Activated naive CD4-positive, alpha-beta T cell treated with anti-CD3 and anti-CD28 coated beads, Interleukin-2, amount 50 U/mL, for 24 hours (primary cell): Measurements from ENCODE around the gene ASS1.

Experiments used
- H3K27ac Mint-ChIP-seq: one replicate; pipeline ENCODE4 v1.8.0; 2021; ENCODE audit warnings: mild to moderate bottlenecking, mixed read lengths
- H3K27me3 Mint-ChIP-seq: one replicate; pipeline ENCODE4 v1.8.0; 2021; ENCODE audit warnings: mixed read lengths
- H3K36me3 Mint-ChIP-seq: one replicate; pipeline ENCODE4 v1.8.0; 2021; ENCODE audit warnings: mixed read lengths
- H3K4me1 Mint-ChIP-seq: one replicate; pipeline ENCODE4 v1.8.0; 2021; ENCODE audit warnings: mixed read lengths
- H3K4me3 Mint-ChIP-seq: one replicate; pipeline ENCODE4 v1.8.0; 2021; ENCODE audit warnings: mild to moderate bottlenecking, mixed read lengths
- H3K9me3 Mint-ChIP-seq: one replicate; pipeline ENCODE4 v1.8.0; 2021; ENCODE audit warnings: mixed read lengths

Gene ASS1

DNA sequence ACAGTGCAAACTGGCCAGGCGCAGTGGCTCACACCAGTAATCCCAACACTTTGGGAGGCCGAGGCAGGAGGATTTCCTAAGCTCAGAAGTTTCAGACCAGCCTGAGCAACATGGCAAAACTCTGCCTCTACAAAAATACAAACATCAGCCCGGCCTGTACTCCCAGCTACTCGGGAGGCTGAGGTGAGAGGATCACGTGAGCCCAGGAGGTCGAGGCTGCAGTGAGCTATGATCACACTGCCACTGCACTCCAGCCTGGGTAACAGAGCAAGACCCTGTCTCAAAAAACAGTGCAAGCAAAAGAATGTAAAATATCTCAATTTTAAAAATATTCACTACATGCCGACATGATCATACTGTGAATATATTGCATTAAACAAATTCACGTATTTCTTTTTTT is 83.9 kb downstream of the ASS1 start:
- no peak overlapping the region for H3K4me3 Mint-ChIP-seq
- peaks cover 7% of the 10 kb centered on the region for H3K27me3 Mint-ChIP-seq

DNA sequence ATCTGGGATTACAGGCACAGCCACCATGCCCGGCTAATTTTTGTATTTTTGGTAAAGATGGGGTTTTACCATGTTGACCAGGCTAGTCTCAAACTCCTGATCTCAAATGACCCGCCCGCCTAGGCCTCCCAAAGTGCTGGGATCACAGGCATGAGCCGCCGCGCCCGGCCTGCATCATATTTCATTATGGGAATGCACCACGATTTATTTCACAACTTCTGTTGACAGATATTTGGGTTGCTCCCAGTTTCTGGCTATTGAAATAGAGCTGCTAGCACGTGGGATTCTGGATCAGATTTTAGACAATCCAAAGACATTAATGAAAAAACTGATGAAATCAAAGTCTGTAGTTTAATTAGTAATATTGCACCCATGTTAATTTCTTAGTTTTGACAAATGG is 86.2 kb downstream of the ASS1 start:
- H3K4me3 Mint-ChIP-seq = no peak overlapping the region
- no peak overlapping the region for H3K27ac Mint-ChIP-seq
- no peaks in the 10 kb centered on the region for H3K9me3 Mint-ChIP-seq
- H3K4me1 Mint-ChIP-seq = peaks cover 5% of the 10 kb centered on the region
- H3K27me3 Mint-ChIP-seq = peaks cover 17% of the 10 kb centered on the region
- H3K36me3 Mint-ChIP-seq = no peaks in the 10 kb centered on the region

More for the DNA sequence above, 83.9 kb downstream of the ASS1 start:
- no peak overlapping the region for H3K27ac Mint-ChIP-seq
- H3K4me1 Mint-ChIP-seq = no peaks in the 10 kb centered on the region
- no peaks in the 10 kb centered on the region for H3K9me3 Mint-ChIP-seq
- H3K36me3 Mint-ChIP-seq = no peaks in the 10 kb centered on the region

DNA sequence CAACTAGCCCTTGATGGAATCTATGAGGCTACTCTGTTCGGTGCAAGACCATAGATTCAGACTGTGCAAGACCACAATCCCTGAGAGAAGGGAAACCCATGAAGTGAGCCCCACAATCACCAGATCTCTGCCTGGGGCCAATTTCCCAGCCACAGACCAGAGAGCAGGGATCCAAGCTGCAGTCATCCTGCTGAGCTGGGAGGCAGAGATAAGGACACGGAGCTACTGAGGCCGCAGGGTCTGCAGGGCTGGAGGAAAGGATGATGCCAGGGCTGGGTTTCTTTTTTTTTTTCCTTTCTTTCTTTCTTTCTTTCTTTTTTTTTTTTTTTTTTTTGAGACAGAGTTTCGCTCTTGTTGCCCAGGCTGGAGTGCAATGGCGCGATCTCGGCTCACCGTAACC is 86.9 kb downstream of the ASS1 start:
- no peaks in the 10 kb centered on the region for H3K36me3 Mint-ChIP-seq
- no peak overlapping the region for H3K27ac Mint-ChIP-seq
- no peaks in the 10 kb centered on the region for H3K9me3 Mint-ChIP-seq
- peaks cover 20% of the 10 kb centered on the region for H3K27me3 Mint-ChIP-seq
- H3K4me1 Mint-ChIP-seq = peaks cover 8% of the 10 kb centered on the region
- H3K4me3 Mint-ChIP-seq = no peak overlapping the region

DNA sequence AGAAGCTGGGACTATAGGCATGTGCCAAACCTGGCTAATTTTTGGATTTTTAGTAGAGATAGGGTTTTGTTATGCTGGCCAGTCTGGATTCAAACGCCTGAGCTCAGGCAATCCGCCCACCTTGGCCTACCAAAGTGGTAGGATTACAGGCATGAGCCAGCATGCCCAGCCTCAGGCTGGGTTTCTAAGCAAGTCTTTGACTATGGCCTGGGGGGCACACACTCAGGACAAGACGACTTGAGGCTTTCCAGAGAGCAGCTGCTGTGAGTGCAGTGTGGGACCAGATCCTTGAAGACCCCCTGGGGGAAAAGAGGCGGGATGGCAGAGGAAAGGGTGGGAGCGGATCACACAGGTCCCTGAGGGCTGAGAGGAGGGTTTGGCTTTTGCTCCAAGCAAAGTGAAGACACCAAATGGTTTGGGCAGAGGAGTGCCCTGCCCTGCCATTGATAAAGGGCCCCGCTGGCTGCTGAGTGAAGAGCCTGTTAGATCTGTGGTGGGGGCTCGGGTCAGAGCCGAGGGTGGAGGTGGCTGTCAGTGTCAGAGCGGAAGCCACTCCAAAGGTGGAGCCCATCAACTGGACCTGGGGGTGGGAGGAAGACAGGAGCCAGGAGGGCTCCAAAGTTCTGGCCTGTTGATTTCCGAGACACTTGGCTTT is 87.8 kb downstream of the ASS1 start:
- no peak overlapping the region for H3K4me3 Mint-ChIP-seq

DNA sequence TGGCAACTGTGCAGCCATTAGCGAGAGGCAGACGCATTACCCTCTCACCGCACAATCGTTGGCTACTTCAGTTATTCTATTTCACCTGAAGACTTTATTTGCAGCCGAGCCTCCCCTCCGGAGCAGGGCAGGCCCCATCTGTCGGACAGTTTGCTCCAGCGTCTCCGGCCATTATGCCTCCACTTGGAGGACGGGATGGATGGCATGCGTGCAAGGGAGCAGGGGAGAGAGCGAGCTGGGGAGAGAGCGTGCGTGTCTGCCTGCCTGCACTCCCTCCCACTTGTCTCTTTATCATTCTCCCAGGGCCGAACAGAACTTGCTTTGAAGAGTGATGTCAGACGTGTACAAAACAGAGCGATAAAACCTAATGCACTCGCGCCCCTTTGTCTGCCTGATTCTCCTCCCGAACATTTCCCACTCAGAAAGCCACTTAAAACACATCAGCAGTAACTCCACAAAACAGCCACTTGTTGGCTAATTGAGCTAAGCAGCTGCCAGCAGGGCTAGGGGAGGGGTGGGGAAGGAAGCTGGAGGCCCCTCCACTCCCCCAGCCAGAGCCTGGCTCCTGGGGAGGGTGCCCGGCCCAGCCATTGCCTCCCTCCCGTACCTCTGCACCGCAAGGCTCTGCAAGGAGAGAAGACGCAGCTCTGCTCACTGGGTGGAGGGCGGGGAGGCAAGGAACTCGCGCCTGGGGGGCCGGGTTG is 91.2 kb downstream of the ASS1 start:
- H3K4me3 Mint-ChIP-seq = no peak overlapping the region
- no peak overlapping the region for H3K27ac Mint-ChIP-seq
- H3K9me3 Mint-ChIP-seq = no peaks in the 10 kb centered on the region
- no peaks in the 10 kb centered on the region for H3K36me3 Mint-ChIP-seq
- H3K4me1 Mint-ChIP-seq = peaks cover 17% of the 10 kb centered on the region
- peaks cover 38% of the 10 kb centered on the region for H3K27me3 Mint-ChIP-seq

More for the DNA sequence above, 87.8 kb downstream of the ASS1 start:
- Mint-ChIP-seq H3K27ac (no peak overlapping the region), H3K27me3 (peaks cover 24% of the 10 kb centered on the region), H3K36me3 (no peaks in the 10 kb centered on the region), H3K4me1 (peaks cover 12% of the 10 kb centered on the region), H3K9me3 (no peaks in the 10 kb centered on the region)

DNA sequence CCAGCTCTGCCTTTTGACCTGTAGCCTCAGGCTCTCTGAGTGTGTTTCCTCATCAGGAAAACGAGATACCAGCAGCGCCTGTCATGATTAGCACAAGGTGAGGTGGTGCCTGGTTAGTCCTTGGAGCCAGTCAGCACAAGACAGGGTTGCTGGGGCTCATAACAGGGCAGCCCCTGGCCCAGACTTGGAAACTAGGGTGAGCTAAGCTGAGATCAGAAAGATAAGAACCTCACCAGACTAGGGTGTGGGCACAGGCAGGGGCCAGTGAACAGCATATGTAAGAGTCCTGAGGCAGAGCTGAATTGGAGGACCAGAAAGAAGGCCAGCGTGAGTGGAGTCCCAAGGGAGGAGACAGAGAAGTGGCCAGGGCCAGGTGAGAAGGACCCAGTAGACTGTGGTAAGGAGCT is 91.9 kb downstream of the ASS1 start:
- no peak overlapping the region for H3K27ac Mint-ChIP-seq
- H3K9me3 Mint-ChIP-seq = no peaks in the 10 kb centered on the region
- no peak overlapping the region for H3K4me3 Mint-ChIP-seq
- H3K27me3 Mint-ChIP-seq = peaks cover 38% of the 10 kb centered on the region
- H3K36me3 Mint-ChIP-seq = no peaks in the 10 kb centered on the region
- H3K4me1 Mint-ChIP-seq = peaks cover 17% of the 10 kb centered on the region

DNA sequence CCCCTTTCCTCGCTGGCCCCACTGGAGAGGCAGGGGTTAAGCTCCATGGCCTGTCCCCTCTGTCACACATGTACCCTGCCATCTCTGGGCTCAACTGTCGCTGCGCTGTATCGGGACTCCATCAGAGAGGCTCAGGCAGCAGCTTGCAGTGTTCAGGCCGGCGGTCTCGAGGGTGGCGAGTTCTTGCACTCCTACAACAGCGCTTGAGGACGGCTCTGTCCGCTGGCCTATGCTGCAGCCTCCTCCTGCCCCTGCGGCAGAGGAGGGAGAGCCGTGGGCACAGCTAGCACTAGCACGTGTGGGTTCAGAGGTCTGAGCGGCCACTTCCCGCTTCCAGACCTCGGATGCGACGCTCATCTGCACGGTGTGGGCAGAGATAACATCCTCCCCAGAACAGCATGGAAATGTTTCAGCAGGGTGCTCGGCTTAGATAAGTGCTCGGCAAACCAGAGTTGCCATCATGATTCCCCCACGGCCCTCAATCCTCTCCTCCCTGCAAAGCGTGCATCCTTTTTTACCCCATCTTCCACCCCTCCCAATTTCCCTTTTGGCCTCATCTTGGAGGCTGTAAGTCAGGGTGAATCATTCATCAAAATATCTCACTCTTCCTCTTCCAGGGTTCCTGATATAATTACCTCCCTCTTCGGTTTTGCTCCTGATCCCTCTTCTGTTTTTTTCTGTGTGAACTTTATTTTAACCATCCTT is 92.7 kb downstream of the ASS1 start:
- H3K4me1 Mint-ChIP-seq = peaks cover 17% of the 10 kb centered on the region
- peaks cover 37% of the 10 kb centered on the region for H3K27me3 Mint-ChIP-seq
- no peaks in the 10 kb centered on the region for H3K9me3 Mint-ChIP-seq
- H3K36me3 Mint-ChIP-seq = no peaks in the 10 kb centered on the region
- no peak overlapping the region for H3K4me3 Mint-ChIP-seq
- no peak overlapping the region for H3K27ac Mint-ChIP-seq

DNA sequence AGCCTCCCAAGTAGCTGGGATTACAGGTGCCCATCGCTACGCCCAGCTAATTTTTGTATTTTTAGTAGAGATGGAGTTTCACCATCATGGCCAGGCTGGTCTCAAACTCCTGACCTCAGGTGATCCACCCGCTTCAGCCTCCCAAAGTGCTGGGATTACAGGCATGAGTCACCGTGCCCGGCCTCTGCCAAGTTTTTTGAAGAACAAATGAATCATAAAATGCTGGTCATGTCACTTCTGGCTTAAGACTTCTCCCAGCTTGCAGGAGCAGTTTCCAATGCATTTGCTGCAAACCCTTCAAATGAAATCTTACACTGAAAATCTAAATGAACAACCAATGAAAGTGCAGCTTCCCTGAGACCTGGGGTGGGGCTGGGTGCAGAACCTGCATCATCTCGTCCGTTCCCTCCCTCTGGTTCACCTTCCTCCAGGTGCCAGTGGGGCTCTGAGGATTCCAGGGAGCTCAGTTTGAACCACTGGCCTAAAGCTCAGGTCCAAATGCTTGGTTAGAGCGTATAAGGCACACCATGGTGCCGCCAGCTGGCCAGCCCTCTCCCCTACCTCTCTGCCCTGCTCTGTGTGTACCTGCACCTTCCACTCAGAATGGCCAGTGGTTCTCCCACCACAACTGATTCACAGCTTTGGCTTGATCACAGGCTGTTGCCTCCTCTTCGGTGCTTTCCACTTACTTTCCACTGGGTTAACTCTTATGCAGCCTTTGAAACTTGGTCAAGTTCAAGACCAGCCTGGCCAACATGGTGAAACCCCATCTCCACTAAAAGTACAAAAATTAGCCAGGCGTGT is 94.9 kb downstream of the ASS1 start:
- Mint-ChIP-seq H3K36me3 (no peaks in the 10 kb centered on the region), H3K4me1 (peaks cover 17% of the 10 kb centered on the region), H3K4me3 (no peak overlapping the region), H3K27me3 (peaks cover 29% of the 10 kb centered on the region), H3K9me3 (no peaks in the 10 kb centered on the region), H3K27ac (no peak overlapping the region)

DNA sequence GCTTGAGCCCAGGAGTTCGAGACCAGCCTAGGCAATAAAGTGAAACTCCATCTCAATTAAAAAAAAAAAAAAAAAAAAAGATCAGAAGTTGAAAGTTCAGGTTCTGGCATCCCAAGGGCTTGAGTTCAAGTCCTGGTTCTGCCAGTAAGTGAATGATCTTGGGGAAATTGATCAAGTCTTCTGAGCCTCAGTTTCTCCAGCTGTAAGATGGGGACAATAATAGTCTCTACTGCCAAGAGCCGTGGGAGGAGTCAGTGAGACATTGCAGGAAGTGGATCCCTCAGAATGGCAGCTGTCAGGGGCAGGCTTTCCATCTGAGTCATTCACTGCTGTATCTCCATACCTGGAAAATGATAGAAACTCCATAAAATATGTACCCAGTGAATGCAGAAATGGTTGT is 96.8 kb downstream of the ASS1 start:
- Mint-ChIP-seq H3K9me3 (no peaks in the 10 kb centered on the region), H3K4me1 (peaks cover 10% of the 10 kb centered on the region), H3K27ac (no peak overlapping the region), H3K4me3 (no peak overlapping the region), H3K36me3 (no peaks in the 10 kb centered on the region), H3K27me3 (peaks cover 22% of the 10 kb centered on the region)

DNA sequence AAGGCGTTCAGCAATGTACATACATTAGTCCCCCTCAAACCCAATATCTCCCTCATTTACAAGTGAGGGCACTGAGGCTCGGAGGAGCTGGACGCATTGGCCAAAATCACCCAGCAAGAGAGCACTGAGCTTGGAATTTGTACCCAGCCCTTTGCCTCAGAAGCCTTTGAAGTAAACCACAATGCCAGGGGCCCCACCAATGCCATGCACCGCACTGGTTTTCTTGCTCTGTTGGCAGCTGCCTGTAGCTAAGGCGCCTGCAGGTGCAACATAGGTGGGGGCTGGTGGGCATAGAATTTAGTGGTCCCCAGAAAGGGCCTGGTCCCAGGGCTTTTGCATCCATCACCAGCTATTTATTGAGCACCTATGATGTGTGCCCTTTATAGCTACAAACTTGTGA is 97.3 kb downstream of the ASS1 start:
- Mint-ChIP-seq H3K9me3 (no peaks in the 10 kb centered on the region), H3K27ac (no peak overlapping the region), H3K4me1 (peaks cover 5% of the 10 kb centered on the region), H3K27me3 (peaks cover 17% of the 10 kb centered on the region), H3K36me3 (no peaks in the 10 kb centered on the region), H3K4me3 (no peak overlapping the region)

DNA sequence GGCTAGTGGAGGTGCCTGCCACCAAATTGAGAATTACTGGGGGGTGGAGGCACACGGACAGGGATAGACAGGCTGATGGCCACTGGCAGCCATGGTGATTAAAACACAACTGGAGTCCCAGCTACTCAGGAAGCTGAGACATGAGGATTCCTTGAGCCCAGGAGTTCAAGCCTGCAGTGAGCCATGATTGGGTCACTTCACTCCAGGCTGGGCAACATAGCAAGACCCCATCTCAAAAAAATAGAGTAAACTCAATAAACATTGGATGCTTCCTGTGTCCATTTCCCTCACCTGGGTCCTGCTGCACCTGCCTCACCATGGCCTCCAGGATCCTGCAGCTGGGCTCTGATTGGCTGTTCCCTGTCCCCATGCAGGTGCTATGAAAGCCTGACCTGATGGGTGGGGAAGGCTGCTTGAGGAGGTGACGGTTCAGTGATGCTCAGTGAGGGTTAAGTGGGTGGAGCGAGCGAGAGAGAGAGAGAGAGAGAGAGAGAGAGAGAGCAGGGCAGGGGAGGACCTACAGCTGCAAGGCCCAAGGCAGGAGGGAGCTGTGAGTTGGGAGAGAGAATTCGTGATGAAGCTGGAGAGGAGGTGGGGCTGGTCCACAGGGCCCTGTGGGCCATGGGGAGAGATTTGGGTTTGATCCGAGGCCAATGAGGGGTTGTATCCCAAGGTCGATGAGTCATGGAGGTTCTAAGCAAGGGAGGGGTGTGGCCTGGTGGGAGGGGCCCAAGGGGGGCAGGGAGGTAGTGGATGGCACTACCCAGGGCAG is 97.9 kb downstream of the ASS1 start:
- Mint-ChIP-seq H3K4me1 (peaks cover 4% of the 10 kb centered on the region), H3K4me3 (no peak overlapping the region), H3K9me3 (no peaks in the 10 kb centered on the region), H3K27ac (no peak overlapping the region), H3K36me3 (no peaks in the 10 kb centered on the region), H3K27me3 (peaks cover 14% of the 10 kb centered on the region)

DNA sequence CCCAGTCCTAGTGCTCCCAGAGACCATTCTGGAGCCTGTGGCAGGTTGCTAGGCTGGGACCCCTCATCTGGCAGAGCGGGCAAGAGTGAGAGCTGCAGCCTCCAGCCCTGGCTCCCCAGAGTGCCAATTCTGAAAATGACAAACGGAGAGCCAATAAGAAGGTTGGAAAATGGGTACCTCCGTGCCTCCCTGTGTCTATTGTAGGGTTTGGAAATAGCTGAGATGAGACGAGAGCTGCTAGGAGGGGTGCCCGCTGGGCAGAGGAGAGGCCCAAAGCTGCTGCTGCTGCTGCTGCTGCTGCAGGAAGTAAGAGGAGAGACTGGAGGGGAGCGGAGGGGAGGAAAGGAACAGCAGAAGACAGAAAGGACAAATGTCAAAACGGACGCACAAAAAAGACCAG is 98.6 kb downstream of the ASS1 start:
- no peaks in the 10 kb centered on the region for H3K4me1 Mint-ChIP-seq
- no peaks in the 10 kb centered on the region for H3K9me3 Mint-ChIP-seq
- no peak overlapping the region for H3K27ac Mint-ChIP-seq
- H3K4me3 Mint-ChIP-seq = no peak overlapping the region
- peaks cover 9% of the 10 kb centered on the region for H3K27me3 Mint-ChIP-seq
- H3K36me3 Mint-ChIP-seq = no peaks in the 10 kb centered on the region

DNA sequence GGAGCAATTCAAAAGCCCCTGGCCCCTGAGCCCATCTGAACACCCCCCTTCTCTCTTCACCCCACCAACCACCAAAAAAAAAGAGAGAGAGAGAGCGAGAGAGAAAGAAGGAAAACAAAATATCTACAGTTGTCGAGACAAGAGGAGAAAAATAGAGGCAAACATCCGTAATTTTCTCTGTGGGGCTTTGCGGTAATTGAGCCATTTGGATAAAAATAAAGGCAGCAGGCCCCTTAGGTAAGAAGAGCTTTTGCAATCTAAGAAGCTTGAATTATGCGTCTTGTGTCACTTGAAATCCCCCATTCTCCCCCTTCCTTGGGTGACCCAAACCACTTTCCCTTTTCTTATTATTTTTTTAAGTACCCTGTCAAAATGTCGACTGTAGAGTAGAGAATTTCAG is 99.1 kb downstream of the ASS1 start:
- no peaks in the 10 kb centered on the region for H3K9me3 Mint-ChIP-seq

DNA sequence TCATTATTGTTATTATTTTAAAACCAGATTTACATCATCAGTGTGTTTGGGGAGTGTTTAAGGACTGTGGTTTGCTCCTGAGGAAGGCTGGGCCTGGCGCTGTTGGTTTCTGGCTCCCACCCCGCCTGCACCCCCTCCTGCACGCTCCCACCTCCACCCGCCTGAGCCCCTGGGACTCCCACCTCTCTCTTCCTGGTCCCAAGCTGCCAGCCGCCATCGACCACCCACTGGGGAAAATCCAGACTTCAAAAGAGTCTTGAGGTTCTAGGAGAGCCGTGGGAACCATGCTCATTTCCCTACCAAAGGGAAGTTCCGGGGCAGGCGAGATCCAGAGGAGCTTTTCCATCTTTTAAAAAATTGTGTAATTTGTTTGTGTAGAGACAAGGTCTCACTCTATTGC is 99.6 kb downstream of the ASS1 start:
- H3K4me1 Mint-ChIP-seq = no peaks in the 10 kb centered on the region
- no peak overlapping the region for H3K4me3 Mint-ChIP-seq
- H3K27ac Mint-ChIP-seq = no peak overlapping the region
- H3K9me3 Mint-ChIP-seq = peaks cover 4% of the 10 kb centered on the region
- H3K36me3 Mint-ChIP-seq = peaks cover 2% of the 10 kb centered on the region
- H3K27me3 Mint-ChIP-seq = peaks cover 6% of the 10 kb centered on the region

More for the DNA sequence above, 99.1 kb downstream of the ASS1 start:
- Mint-ChIP-seq H3K4me3 (no peak overlapping the region), H3K27me3 (peaks cover 7% of the 10 kb centered on the region), H3K4me1 (no peaks in the 10 kb centered on the region), H3K27ac (peak overlapping the region; percentile 46), H3K36me3 (no peaks in the 10 kb centered on the region)

DNA sequence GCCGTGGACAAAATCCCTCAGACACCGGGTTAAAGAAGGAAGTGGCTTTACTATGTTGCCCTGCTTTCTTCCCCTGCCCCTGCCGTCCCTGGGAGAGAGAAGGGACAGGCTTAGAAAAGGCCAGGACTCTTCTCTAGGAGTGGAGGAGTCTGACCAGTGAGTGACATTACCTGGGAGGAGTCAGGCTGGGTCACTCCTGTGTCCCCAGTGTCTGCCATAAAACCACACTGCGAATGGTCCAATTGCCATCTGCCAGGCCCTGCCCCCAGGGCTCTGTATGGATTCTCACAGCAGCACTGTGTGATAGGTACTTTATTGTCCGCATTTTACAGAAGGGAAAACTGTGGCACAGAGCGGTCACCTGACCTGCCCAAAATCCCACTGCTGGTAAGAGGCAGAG is 103.3 kb downstream of the ASS1 start:
- Mint-ChIP-seq H3K27me3 (no peaks in the 10 kb centered on the region), H3K4me3 (no peak overlapping the region), H3K36me3 (peaks cover 2% of the 10 kb centered on the region), H3K4me1 (no peaks in the 10 kb centered on the region), H3K9me3 (peaks cover 4% of the 10 kb centered on the region), H3K27ac (no peak overlapping the region)
